Activated naive CD8-positive, alpha-beta T cell treated with anti-CD3 and anti-CD28 coated beads, Interleukin-2, amount 10 ng/mL, durations not matched to agents 7 days and 5 days (primary cell): Measurements from ENCODE around the gene NRF1. TPM values are rescaled to one million over a fixed set of nuclear protein-coding genes. Genes with fewer than 3 reads are reported as not detected.
"Not testable (repeated sequence)": the region's sequence is repeated elsewhere in the genome, so short reads cannot be mapped to it uniquely, and the experiment has no call there.

Source experiments
- ATAC-seq: fragments of 150-1000 bp; cut with Tn5 transposase; one replicate; pipeline ENCODE4 v1.10.0; 2021; ENCODE audit warnings: low read depth, moderate library complexity
- POLR2A ChIA-PET: fragments of 350-600 bp; sonication (Branson Sonifier 250); formaldehyde crosslinking; loops from one replicate; lab custom pipeline; 2021; ENCODE audit warnings: antibody characterized with exemption; lab: Charles Lee
- DNase-seq: peaks from one replicate; pipeline ENCODE4 v3.0.0; 2021
- H3K27ac Mint-ChIP-seq: one replicate; pipeline ENCODE4 v1.8.0; 2022; ENCODE audit warnings: mild to moderate bottlenecking, mixed read lengths
- H3K27me3 Mint-ChIP-seq: one replicate; pipeline ENCODE4 v1.8.0; 2022; ENCODE audit warnings: mild to moderate bottlenecking, moderate library complexity, mixed read lengths
- H3K36me3 Mint-ChIP-seq: one replicate; pipeline ENCODE4 v1.8.0; 2021; ENCODE audit warnings: mild to moderate bottlenecking, mixed read lengths
- H3K4me1 Mint-ChIP-seq: one replicate; pipeline ENCODE4 v1.8.0; 2021; ENCODE audit warnings: mixed read lengths
- H3K4me3 Mint-ChIP-seq: one replicate; pipeline ENCODE4 v1.8.0; 2022; ENCODE audit warnings: mild to moderate bottlenecking, moderate library complexity, mixed read lengths
- H3K9me3 Mint-ChIP-seq: one replicate; pipeline ENCODE4 v1.8.0; 2021; ENCODE audit warnings: mixed read lengths
- total RNA-seq, 2 experiments: library from RNA; stranded (reverse); gene quantifications; one replicate each; pipeline ENCODE4 v1.2.3, GENCODE V29; 2021

NRF1 gene
- total RNA-seq, 2 experiments from 2014 or later, result 32.5 to 33.6 TPM

GRCh38 chr7:129664029-129665012, 52.8 kb downstream of the NRF1 start:
- ATAC-seq (no peak), DNase-seq (no peak)
- Mint-ChIP-seq H3K4me3 (no peak overlapping the region), H3K36me3 (peaks cover 41% of the 10 kb centered on the region), H3K27ac (no peak overlapping the region), H3K27me3 (no peaks in the 10 kb centered on the region), H3K9me3 (peaks cover 16% of the 10 kb centered on the region), H3K4me1 (peaks cover 2% of the 10 kb centered on the region)
- POLR2A ChIA-PET, result no interaction called here

- peaks cover 2% of the 10 kb centered on the region for H3K4me1 Mint-ChIP-seq
- POLR2A ChIA-PET, result no interaction called here
- H3K27me3 Mint-ChIP-seq, result no peaks in the 10 kb centered on the region
- no peak for ATAC-seq
- no peak for DNase-seq
- no peak overlapping the region for H3K4me3 Mint-ChIP-seq
- no peak overlapping the region for H3K27ac Mint-ChIP-seq
- H3K9me3 Mint-ChIP-seq, result peaks cover 11% of the 10 kb centered on the region
- peaks cover 34% of the 10 kb centered on the region for H3K36me3 Mint-ChIP-seq
These were observed 53.5 kb downstream of the NRF1 start for GRCh38 chr7:129665013-129665401.

DNA sequence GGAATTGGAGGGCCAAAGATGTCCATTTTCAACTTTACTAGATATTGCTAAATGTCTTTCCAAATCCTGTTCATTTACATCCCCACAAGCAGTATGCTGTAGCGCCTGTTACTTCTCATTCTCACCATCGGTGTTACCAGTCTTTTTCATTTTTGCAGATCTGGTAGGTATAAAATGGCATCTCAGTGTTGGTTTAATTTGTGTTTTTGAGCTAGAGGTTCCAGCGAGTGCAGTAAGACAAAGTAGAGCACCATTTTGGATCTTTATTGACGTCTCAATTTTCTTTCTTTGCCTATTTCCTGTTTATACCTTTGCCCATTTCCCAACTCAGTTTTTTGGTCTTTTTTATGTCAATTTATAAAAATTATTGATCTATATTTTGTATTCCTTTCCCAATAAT, 55.6 kb downstream of the NRF1 start:
- H3K27ac Mint-ChIP-seq, result no peak overlapping the region

DNA sequence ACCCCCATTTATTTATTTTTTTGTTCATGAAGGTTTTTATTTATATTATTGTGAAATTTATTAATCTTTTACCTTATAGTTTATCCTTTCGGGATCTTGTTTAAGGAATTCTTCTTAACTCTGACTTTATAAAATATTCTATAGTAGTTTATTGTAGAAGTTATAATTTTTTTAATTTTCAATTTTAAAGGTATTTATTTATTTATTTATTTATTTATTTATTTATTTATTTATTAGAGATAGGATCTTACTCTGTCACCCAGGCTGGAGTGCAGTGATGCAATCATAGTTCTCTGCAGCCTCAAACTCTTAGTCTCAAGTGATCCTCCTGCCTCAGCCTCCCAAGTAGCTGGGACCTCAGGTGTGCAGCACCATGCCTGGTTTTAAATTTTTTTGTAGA, 56.0 kb downstream of the NRF1 start:
- Mint-ChIP-seq H3K9me3 (no peaks in the 10 kb centered on the region), H3K27ac (no peak overlapping the region), H3K4me1 (peaks cover 2% of the 10 kb centered on the region), H3K36me3 (peaks cover 10% of the 10 kb centered on the region), H3K4me3 (no peak overlapping the region), H3K27me3 (no peaks in the 10 kb centered on the region)
- ATAC-seq (no peak), DNase-seq (no peak)
- POLR2A ChIA-PET, result no interaction called here

More for the DNA sequence above, 55.6 kb downstream of the NRF1 start:
- no peaks in the 10 kb centered on the region for H3K9me3 Mint-ChIP-seq
- peaks cover 14% of the 10 kb centered on the region for H3K36me3 Mint-ChIP-seq
- DNase-seq (no peak), ATAC-seq (no peak)
- peaks cover 2% of the 10 kb centered on the region for H3K4me1 Mint-ChIP-seq
- H3K4me3 Mint-ChIP-seq, result no peak overlapping the region
- POLR2A ChIA-PET, result no interaction called here
- H3K27me3 Mint-ChIP-seq, result no peaks in the 10 kb centered on the region

GRCh38 chr7:129669901-129670300, 58.4 kb downstream of the NRF1 start:
- Mint-ChIP-seq H3K36me3 (peaks cover 5% of the 10 kb centered on the region), H3K4me3 (no peak overlapping the region), H3K27me3 (no peaks in the 10 kb centered on the region), H3K27ac (no peak overlapping the region), H3K9me3 (no peaks in the 10 kb centered on the region), H3K4me1 (peaks cover 2% of the 10 kb centered on the region)
- POLR2A ChIA-PET, result no interaction called here
- no peak for ATAC-seq
- no peak for DNase-seq

- POLR2A ChIA-PET, result no interaction called here
- Mint-ChIP-seq H3K4me1 (no peaks in the 10 kb centered on the region), H3K36me3 (peaks cover 12% of the 10 kb centered on the region), H3K27ac (no peak overlapping the region), H3K27me3 (no peaks in the 10 kb centered on the region), H3K4me3 (no peak overlapping the region), H3K9me3 (no peaks in the 10 kb centered on the region)
- ATAC-seq (no peak), DNase-seq (no peak)
These were observed 59.1 kb downstream of the NRF1 start for GRCh38 chr7:129670656-129671055.

- no peak for DNase-seq
- Mint-ChIP-seq H3K4me1 (no peaks in the 10 kb centered on the region), H3K4me3 (no peak overlapping the region), H3K36me3 (peaks cover 15% of the 10 kb centered on the region), H3K27me3 (no peaks in the 10 kb centered on the region), H3K27ac (no peak overlapping the region), H3K9me3 (no peaks in the 10 kb centered on the region)
- ATAC-seq, result no peak
- POLR2A ChIA-PET, result no interaction called here
These were observed 59.7 kb downstream of the NRF1 start for GRCh38 chr7:129671266-129671665.

GRCh38 chr7:129674475-129674874, 63.0 kb downstream of the NRF1 start:
- POLR2A ChIA-PET, H3K4me3 Mint-ChIP-seq: not testable (repeated sequence)

GRCh38 chr7:129675521-129675920, 64.0 kb downstream of the NRF1 start:
- POLR2A ChIA-PET, result no interaction called here
- Mint-ChIP-seq H3K4me3 (no peak overlapping the region), H3K4me1 (peaks cover 2% of the 10 kb centered on the region), H3K27me3 (no peaks in the 10 kb centered on the region), H3K9me3 (no peaks in the 10 kb centered on the region), H3K36me3 (peaks cover 31% of the 10 kb centered on the region), H3K27ac (no peak overlapping the region)
- ATAC-seq (no peak), DNase-seq (no peak)

More at GRCh38 chr7:129674475-129674874, 63.0 kb downstream of the NRF1 start:
- not testable (repeated sequence) for H3K4me1 Mint-ChIP-seq, H3K27me3 Mint-ChIP-seq, H3K27ac Mint-ChIP-seq, DNase-seq, ATAC-seq, H3K9me3 Mint-ChIP-seq
- peaks cover 31% of the 10 kb centered on the region for H3K36me3 Mint-ChIP-seq

DNA sequence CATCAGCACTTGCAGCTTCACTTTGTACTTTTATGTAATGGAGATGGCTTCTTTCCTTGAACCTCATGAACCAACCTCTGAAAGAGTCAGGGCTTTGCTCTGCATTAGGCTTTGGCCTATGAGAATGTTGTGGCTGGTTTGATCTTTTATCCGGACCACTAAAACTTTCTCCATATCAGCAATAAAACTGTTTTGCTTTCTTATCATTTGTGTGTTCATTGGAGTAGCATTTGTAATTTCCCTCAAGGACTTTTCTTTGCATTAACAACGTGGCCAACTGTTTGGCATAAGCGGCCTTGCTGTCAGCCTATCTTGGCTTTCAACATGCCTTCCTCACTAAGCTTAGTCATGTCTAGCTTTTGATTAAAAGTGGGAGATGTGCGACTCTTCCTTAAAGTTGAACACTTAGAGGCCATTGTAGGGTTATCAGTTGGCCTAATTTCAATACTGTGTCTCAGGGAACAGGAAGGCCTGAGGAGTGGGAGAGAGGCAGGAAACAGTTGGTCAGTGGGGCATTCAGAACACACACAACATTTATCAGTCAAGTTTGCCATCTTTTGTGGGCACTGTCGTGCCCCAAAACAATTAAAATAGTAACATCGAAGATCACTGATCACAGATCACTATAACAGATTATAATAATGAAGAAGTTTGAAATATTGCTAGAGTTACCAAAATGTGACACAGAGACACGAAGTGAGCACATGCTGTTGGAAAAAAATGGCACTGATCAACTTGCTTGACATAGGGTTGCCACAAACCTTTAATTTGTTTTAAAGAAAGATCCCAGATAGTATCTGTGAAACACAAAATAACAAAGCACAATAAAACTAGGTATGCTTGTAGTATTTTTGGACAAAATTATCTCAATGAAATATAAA, 64.7 kb downstream of the NRF1 start:
- Mint-ChIP-seq H3K36me3 (peaks cover 31% of the 10 kb centered on the region), H3K27me3 (no peaks in the 10 kb centered on the region), H3K4me1 (peaks cover 2% of the 10 kb centered on the region), H3K4me3 (no peak overlapping the region), H3K9me3 (no peaks in the 10 kb centered on the region), H3K27ac (no peak overlapping the region)
- POLR2A ChIA-PET, result no interaction called here
- no peak for ATAC-seq
- no peak for DNase-seq

GRCh38 chr7:129677796-129678195, 66.3 kb downstream of the NRF1 start:
- Mint-ChIP-seq H3K36me3 (peaks cover 34% of the 10 kb centered on the region), H3K4me1 (peaks cover 3% of the 10 kb centered on the region), H3K9me3 (no peaks in the 10 kb centered on the region), H3K4me3 (no peak overlapping the region), H3K27ac (no peak overlapping the region), H3K27me3 (no peaks in the 10 kb centered on the region)
- ATAC-seq, result no peak
- POLR2A ChIA-PET, result no interaction called here
- DNase-seq, result no peak

GRCh38 chr7:129678606-129679005, 67.1 kb downstream of the NRF1 start:
- H3K4me3 Mint-ChIP-seq, result no peak overlapping the region
- H3K9me3 Mint-ChIP-seq, result no peaks in the 10 kb centered on the region
- POLR2A ChIA-PET, result no interaction called here
- ATAC-seq, result no peak
- no peak for DNase-seq
- H3K27ac Mint-ChIP-seq, result no peak overlapping the region
- H3K36me3 Mint-ChIP-seq, result peaks cover 35% of the 10 kb centered on the region
- H3K4me1 Mint-ChIP-seq, result peaks cover 3% of the 10 kb centered on the region
- H3K27me3 Mint-ChIP-seq, result no peaks in the 10 kb centered on the region

DNA sequence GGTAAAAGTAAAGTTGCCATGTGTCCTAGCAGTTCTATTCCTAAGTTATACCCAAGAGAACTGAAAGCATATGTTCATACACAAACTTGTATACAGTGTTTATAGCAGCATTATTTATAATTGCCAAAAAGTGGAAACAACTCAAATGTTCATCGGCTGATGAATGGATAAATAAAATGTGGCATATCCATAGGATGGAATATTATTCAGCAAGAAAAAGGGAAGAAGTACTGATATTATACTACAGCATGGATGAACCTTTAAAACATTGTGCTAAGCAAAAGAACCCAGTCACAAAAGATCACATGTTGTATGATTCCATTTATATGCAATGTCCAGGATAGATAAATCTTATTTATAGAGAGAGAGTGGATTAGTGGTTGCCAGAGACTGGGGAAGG, 68.9 kb downstream of the NRF1 start:
- DNase-seq (no peak), ATAC-seq (no peak)
- H3K36me3 Mint-ChIP-seq, result peaks cover 33% of the 10 kb centered on the region
- no peaks in the 10 kb centered on the region for H3K9me3 Mint-ChIP-seq
- no peak overlapping the region for H3K27ac Mint-ChIP-seq
- POLR2A ChIA-PET, result interaction anchor here (0.6 kb wide), 1 partner anchor 305 kb away, joined by 3 read pairs; no protein-coding TSS in a partner anchor
- peaks cover 3% of the 10 kb centered on the region for H3K4me1 Mint-ChIP-seq
- no peak overlapping the region for H3K4me3 Mint-ChIP-seq
- no peaks in the 10 kb centered on the region for H3K27me3 Mint-ChIP-seq
